ENCODE data around the gene HTR4. TPM values are rescaled to one million over a fixed set of nuclear protein-coding genes. Genes with fewer than 3 reads are reported as not detected.
A peak's percentile ranks its signal among the peaks of the same experiment; 100 is the strongest.

HTR4 gene
- total RNA-seq = under 1 TPM in 3 of 7 donors, not detected in 4; 0.08 to 0.32 (median 0.11) TPM
- polyA plus RNA-seq = under 1 TPM; 0.07 to 0.23 TPM
- long read RNA-seq, donor 1 = 0 reads
- long read RNA-seq, donor 2 = 0 reads
- long read RNA-seq, donor 3 = 0 reads

- 3 to 9% (median 8%) methylated on average over 34 to 72 of the region's 72 CpGs for WGBS, 3 donors
- peak within 1 kb of the TSS; percentile 28 for H3K4me3 ChIP-seq
- H3K4me1 ChIP-seq (ENCODE audit: insufficient read depth) = no peaks in the 10 kb centered on the region
- no peak within 1 kb of the TSS for H3K27ac ChIP-seq
- no peaks in the 10 kb centered on the region for H3K9me3 ChIP-seq
- TF ChIP-seq CTCF (IDR thresholded peaks at IDR 0.05) (no peak), EP300 (IDR thresholded peaks at IDR 0.05) (no peak), POLR2A (IDR thresholded peaks at IDR 0.05) (no peak)
- no peak for DNase-seq
- no peaks in the 10 kb centered on the region for H3K27me3 ChIP-seq
- intact Hi-C loops (cut with DNase I) = no loop called here
- H3K36me3 ChIP-seq = no peaks in the 10 kb centered on the region
Observed at GRCh38 chr5:148653836-148654781, at the start of gene HTR4. TSS of gene HTR4 (minus strand) at chr5:148654527. CDS start at chr5:148637014, 17,513 bp downstream.

GRCh38 chr5:148702019-148702596 is 47.8 kb upstream of the HTR4 start:
- intact Hi-C loops (cut with DNase I) = no loop called here
- H3K27ac ChIP-seq = no peak overlapping the region
- H3K9me3 ChIP-seq = no peaks in the 10 kb centered on the region
- no peaks in the 10 kb centered on the region for H3K4me1 ChIP-seq (ENCODE audit: insufficient read depth)
- DNase-seq = no peak
- no peaks in the 10 kb centered on the region for H3K36me3 ChIP-seq
- H3K27me3 ChIP-seq = no peaks in the 10 kb centered on the region
- no peak for TF ChIP-seq CTCF (IDR thresholded peaks at IDR 0.05)
- H3K4me3 ChIP-seq = no peak overlapping the region

GRCh38 chr5:148699028-148699427 is 44.7 kb upstream of the HTR4 start:
- intact Hi-C loops (cut with DNase I) = no loop called here
- Histone ChIP-seq H3K4me3 (no peak overlapping the region), H3K27ac (no peak overlapping the region), H3K27me3 (no peaks in the 10 kb centered on the region), H3K4me1 (ENCODE audit: insufficient read depth) (no peaks in the 10 kb centered on the region), H3K9me3 (no peaks in the 10 kb centered on the region), H3K36me3 (no peaks in the 10 kb centered on the region)
- 56 to 77% (median 64%) methylated on average over 3 of the region's 3 CpGs for WGBS, 3 donors
- TF ChIP-seq CTCF (IDR thresholded peaks at IDR 0.05) = no peak
- no peak for DNase-seq

GRCh38 chr5:148697809-148698196 is 43.5 kb upstream of the HTR4 start:
- no peak for TF ChIP-seq CTCF (IDR thresholded peaks at IDR 0.05)
- no peak for TF ChIP-seq EP300 (IDR thresholded peaks at IDR 0.05)
- no peaks in the 10 kb centered on the region for H3K36me3 ChIP-seq
- no peak overlapping the region for H3K4me3 ChIP-seq
- DNase-seq = no peak
- H3K9me3 ChIP-seq = no peaks in the 10 kb centered on the region
- H3K4me1 ChIP-seq (ENCODE audit: insufficient read depth) = no peaks in the 10 kb centered on the region
- H3K27ac ChIP-seq = no peak overlapping the region
- 50 to 54% (median 51%) methylated on average over 2 of the region's 2 CpGs for WGBS, 3 donors
- no peaks in the 10 kb centered on the region for H3K27me3 ChIP-seq
- intact Hi-C loops (cut with DNase I) = no loop called here
